ENCODE measurements around the gene MAP2K3.

- TF ChIP-seq CTCF (conservative IDR thresholded peaks at IDR 0.05 in 1 of 2, IDR thresholded peaks at IDR 0.05 in 1 of 2; ENCODE audit: low read depth in 1 of 2, low read length in 2 of 2) (no peak), EZH2 (IDR thresholded peaks at IDR 0.05; ENCODE audit: low read length, missing control alignments) (no peak)
These were observed 811 bp upstream of the MAP2K3 start for GRCh38 chr17:21283482-21284318.
